Gastrocnemius medialis (tissue), 4 donors: ENCODE measurements around the gene EGFLAM.

Source experiments
- POLR2A ChIP-seq, 2 donors: fragments of 450-650 bp; IDR thresholded peaks; one replicate each; pipeline ENCODE4 v1.6.1; 2017; ENCODE audit warnings: antibody characterized with exemption in 2 of 2, mild to moderate bottlenecking in 2 of 2, moderate library complexity in 2 of 2
- TF ChIP-seq, protein P1 (sequence below), 5 experiments: fragments of 450-650 bp in 3 of 5; fragments of 200-600 bp in 2 of 5; sonication (generic) in 2 of 5; IDR thresholded peaks in 4 of 5; conservative IDR thresholded peaks in 1 of 5; 1 replicate in 4 of 5; 2 replicates in 1 of 5; pipeline ENCODE4 v1.5.1; 2016 to 2019; ENCODE audit warnings: antibody characterized with exemption in 5 of 5, mild to moderate bottlenecking in 3 of 5, moderate library complexity in 3 of 5

DNA sequence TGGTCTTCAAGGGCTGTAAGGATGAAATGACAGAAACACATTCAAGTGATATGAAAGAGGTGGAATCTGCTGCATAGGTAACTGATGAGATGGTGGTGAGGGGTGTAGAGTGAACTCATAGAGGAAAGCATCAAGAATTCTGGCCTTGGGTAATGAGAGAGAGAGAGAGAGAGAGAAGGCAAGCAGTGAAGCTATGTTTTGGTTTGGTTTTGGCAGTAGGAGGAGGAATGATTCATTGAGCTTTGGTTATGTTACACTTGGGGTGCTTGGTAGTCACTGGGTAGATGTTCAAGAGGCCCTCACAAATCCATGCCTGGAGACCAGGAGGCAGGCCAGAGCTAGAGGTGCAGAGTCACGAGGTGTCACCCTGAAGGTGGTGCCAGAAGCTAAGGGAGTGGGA, 89.5 kb downstream of the EGFLAM start:
- TF ChIP-seq, protein P1, sequence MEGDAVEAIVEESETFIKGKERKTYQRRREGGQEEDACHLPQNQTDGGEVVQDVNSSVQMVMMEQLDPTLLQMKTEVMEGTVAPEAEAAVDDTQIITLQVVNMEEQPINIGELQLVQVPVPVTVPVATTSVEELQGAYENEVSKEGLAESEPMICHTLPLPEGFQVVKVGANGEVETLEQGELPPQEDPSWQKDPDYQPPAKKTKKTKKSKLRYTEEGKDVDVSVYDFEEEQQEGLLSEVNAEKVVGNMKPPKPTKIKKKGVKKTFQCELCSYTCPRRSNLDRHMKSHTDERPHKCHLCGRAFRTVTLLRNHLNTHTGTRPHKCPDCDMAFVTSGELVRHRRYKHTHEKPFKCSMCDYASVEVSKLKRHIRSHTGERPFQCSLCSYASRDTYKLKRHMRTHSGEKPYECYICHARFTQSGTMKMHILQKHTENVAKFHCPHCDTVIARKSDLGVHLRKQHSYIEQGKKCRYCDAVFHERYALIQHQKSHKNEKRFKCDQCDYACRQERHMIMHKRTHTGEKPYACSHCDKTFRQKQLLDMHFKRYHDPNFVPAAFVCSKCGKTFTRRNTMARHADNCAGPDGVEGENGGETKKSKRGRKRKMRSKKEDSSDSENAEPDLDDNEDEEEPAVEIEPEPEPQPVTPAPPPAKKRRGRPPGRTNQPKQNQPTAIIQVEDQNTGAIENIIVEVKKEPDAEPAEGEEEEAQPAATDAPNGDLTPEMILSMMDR (IDR thresholded peaks at IDR 0.05 in 4 of 5, conservative IDR thresholded peaks at IDR 0.05 in 1 of 5) = no peak
- no peak for TF ChIP-seq POLR2A (IDR thresholded peaks at IDR 0.05)
